Measurements from ENCODE around the gene IL17RE.
"Not testable (repeated sequence)": the region's sequence is repeated elsewhere in the genome, so short reads cannot be mapped to it uniquely, and the experiment has no call there.

The IL17RE gene

GRCh38 chr3:9902372-9903237 lies at the start of gene IL17RE:
TSS of gene IL17RE (plus strand) at chr3:9902848. CDS start at chr3:9902933, 85 bp downstream.
- DNase-seq (ENCODE audit: low read depth in 2 of 2): no peak

GRCh38 chr3:9854291-9854940 lies 48.2 kb upstream of the IL17RE start:
- DNase-seq (ENCODE audit: low read depth in 2 of 2): not testable (repeated sequence)

GRCh38 chr3:9855594-9855993 lies 47.1 kb upstream of the IL17RE start:
- no peak for DNase-seq (ENCODE audit: low read depth in 2 of 2)

GRCh38 chr3:9859530-9860025 lies 43.1 kb upstream of the IL17RE start:
- DNase-seq (ENCODE audit: low read depth in 2 of 2): no peak

GRCh38 chr3:9861201-9861600 lies 41.4 kb upstream of the IL17RE start:
- DNase-seq (ENCODE audit: low read depth in 2 of 2): no peak

GRCh38 chr3:9861626-9862130 lies 41.0 kb upstream of the IL17RE start:
- DNase-seq (ENCODE audit: low read depth in 2 of 2): no peak

GRCh38 chr3:9862391-9863057 lies 40.1 kb upstream of the IL17RE start:
- peak; percentile 13 to 27 for DNase-seq (ENCODE audit: low read depth in 2 of 2)

- no peak for DNase-seq (ENCODE audit: low read depth in 2 of 2)
These were observed 39.4 kb upstream of the IL17RE start for GRCh38 chr3:9863058-9863772.

- DNase-seq (ENCODE audit: low read depth in 2 of 2): no peak
These were observed 38.3 kb upstream of the IL17RE start for GRCh38 chr3:9864200-9864927.

- not testable (repeated sequence) for DNase-seq (ENCODE audit: low read depth in 2 of 2)
These were observed 37.5 kb upstream of the IL17RE start for GRCh38 chr3:9865125-9865637.

- DNase-seq (ENCODE audit: low read depth in 2 of 2): no peak
These were observed 36.0 kb upstream of the IL17RE start for GRCh38 chr3:9866639-9867038.

- DNase-seq (ENCODE audit: low read depth in 2 of 2): no peak
These were observed 35.5 kb upstream of the IL17RE start for GRCh38 chr3:9867106-9867505.

GRCh38 chr3:9869955-9870354 lies 32.7 kb upstream of the IL17RE start:
- no peak for DNase-seq (ENCODE audit: low read depth in 2 of 2)

GRCh38 chr3:9870978-9871377 lies 31.7 kb upstream of the IL17RE start:
- no peak for DNase-seq (ENCODE audit: low read depth in 2 of 2)

- not testable (repeated sequence) for DNase-seq (ENCODE audit: low read depth in 2 of 2)
These were observed 30.6 kb upstream of the IL17RE start for GRCh38 chr3:9872067-9872466.

GRCh38 chr3:9875448-9875847 lies 27.2 kb upstream of the IL17RE start:
- DNase-seq (ENCODE audit: low read depth in 2 of 2): no peak

- not testable (repeated sequence) for DNase-seq (ENCODE audit: low read depth in 2 of 2)
These were observed 26.4 kb upstream of the IL17RE start for GRCh38 chr3:9876255-9876654.

GRCh38 chr3:9876991-9877390 lies 25.7 kb upstream of the IL17RE start:
- DNase-seq (ENCODE audit: low read depth in 2 of 2): no peak

GRCh38 chr3:9878700-9879099 lies 23.9 kb upstream of the IL17RE start:
- no peak for DNase-seq (ENCODE audit: low read depth in 2 of 2)

- no peak for DNase-seq (ENCODE audit: low read depth in 2 of 2)
These were observed 22.7 kb upstream of the IL17RE start, which contains the start of gene CIDEC for GRCh38 chr3:9879830-9880549. TSS of gene CIDEC (minus strand) at chr3:9880253. CDS start at chr3:9878486, 1,767 bp downstream.

Data from stimulated activated CD8-positive, alpha-beta memory T cell treated with anti-CD3 and anti-CD28 coated beads, Interleukin-15, amount 100 ng/mL, for 48 hours (primary cell).